Left lung (tissue), 10 donors: Measurements from ENCODE around the gene TIMM22. TPM values are rescaled to one million over a fixed set of nuclear protein-coding genes. Genes with fewer than 3 reads are reported as not detected.
"Not testable (repeated sequence)": the region's sequence is repeated elsewhere in the genome, so short reads cannot be mapped to it uniquely, and the experiment has no call there.

Experiments
- ATAC-seq: fragments of 200-7000 bp; cut with Tn5 transposase; one replicate; pipeline ENCODE4 v1.9.1; 2020; ENCODE audit warnings: moderate library complexity
- DNase-seq, 4 donors: peaks; one replicate each; pipeline ENCODE4 v3.0.0-alpha.2; 2013 to 2020
- H3K27ac ChIP-seq, 2 donors: fragments of 200-600 bp; sonication (generic) in 1 of 2; one replicate each; pipeline versions ENCODE4 v1.5.0 to v1.8.0; 2020 to 2021
- H3K27me3 ChIP-seq, 2 donors: fragments of 200-600 bp; sonication (generic) in 1 of 2; one replicate each; pipeline versions ENCODE4 v1.5.0 to v1.8.0; 2020 to 2021
- H3K36me3 ChIP-seq, 2 donors: fragments of 200-600 bp; sonication (generic) in 1 of 2; one replicate each; pipeline versions ENCODE4 v1.5.0 to v1.8.0; 2020 to 2021
- H3K4me1 ChIP-seq, 2 donors: fragments of 200-600 bp; one replicate each; pipeline ENCODE4 v1.8.0; 2021
- H3K4me3 ChIP-seq, 2 donors: fragments of 200-600 bp; sonication (generic) in 1 of 2; one replicate each; pipeline versions ENCODE4 v1.5.0 to v1.8.0; 2020 to 2021; ENCODE audit warnings: mild to moderate bottlenecking in 1 of 2
- H3K9me3 ChIP-seq, 2 donors: fragments of 200-600 bp; sonication (generic) in 1 of 2; one replicate each; pipeline versions ENCODE4 v1.5.0 to v1.8.0; 2020 to 2021
- intact Hi-C, 2 donors: fragments of 100-400 bp; cut with DNase I; formaldehyde crosslinking; loops; one replicate each; pipeline versions ENCODE4 v1.11.2 to v1.14.2; 2022
- polyA plus RNA-seq, 6 donors: library from polyadenylated mRNA; unstranded; fragments of 120-200 nt; gene quantifications; one replicate each; pipeline ENCODE4 v1.2.1, GENCODE V29; 2013; ENCODE audit not compliant: insufficient read length in 6 of 6
- total RNA-seq, 2 donors: library from RNA; stranded (reverse); fragmentation: NEBNext Ultra II Directional; extraction: Animal tissue kit (Norgen Biotek cat#: 25700); gene quantifications; one replicate each; pipeline ENCODE4 v1.2.1, GENCODE V29; 2021
- TF ChIP-seq, protein P1 (sequence below), 2 donors: fragments of 200-600 bp; sonication (generic) in 1 of 2; IDR thresholded peaks; one replicate each; pipeline versions ENCODE4 v1.5.0 to v1.8.0; 2021; ENCODE audit warnings: antibody characterized with exemption in 2 of 2
- donor health status: DM: no; HTN: yes; CAD: no.
- donor health status: DM: no; HTN: no; CAD: no.

Gene TIMM22
- total and polyA plus RNA-seq, 8 donors, result 10.6 to 18.4 (median 15.4) TPM

DNA sequence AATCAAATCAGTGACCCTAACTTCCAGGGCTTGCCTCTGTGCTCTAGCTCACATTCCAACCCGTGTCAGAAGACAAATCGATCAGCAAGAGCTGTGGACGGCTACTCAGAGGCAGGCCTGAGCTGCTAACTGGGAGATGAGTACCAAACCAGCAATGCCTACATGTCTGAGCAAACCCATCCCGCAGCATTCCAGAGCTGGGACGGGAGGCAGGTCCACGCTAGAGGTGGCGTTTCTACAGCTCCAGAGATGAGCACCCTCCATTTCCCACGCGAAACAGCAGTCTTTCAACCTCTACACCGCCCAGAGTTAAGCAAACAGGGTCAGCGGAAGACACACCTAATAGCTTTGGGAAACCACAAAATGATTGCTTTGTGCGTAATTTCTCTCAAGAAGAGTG lies 23.9 kb upstream of the TIMM22 start:
- no peak overlapping the region for H3K27ac ChIP-seq
- H3K36me3 ChIP-seq, result no peaks in the 10 kb centered on the region
- peaks cover 0 to 33% of the 10 kb centered on the region in 2 donors for H3K27me3 ChIP-seq
- H3K4me3 ChIP-seq, result no peak overlapping the region
- ATAC-seq (no peak), DNase-seq (no peak)
- intact Hi-C loops, result loop anchor here in 1 of 2 donors (10.0 kb wide), 1 partner anchor 68 kb away; no protein-coding TSS in a partner anchor
- TF ChIP-seq, protein P1, sequence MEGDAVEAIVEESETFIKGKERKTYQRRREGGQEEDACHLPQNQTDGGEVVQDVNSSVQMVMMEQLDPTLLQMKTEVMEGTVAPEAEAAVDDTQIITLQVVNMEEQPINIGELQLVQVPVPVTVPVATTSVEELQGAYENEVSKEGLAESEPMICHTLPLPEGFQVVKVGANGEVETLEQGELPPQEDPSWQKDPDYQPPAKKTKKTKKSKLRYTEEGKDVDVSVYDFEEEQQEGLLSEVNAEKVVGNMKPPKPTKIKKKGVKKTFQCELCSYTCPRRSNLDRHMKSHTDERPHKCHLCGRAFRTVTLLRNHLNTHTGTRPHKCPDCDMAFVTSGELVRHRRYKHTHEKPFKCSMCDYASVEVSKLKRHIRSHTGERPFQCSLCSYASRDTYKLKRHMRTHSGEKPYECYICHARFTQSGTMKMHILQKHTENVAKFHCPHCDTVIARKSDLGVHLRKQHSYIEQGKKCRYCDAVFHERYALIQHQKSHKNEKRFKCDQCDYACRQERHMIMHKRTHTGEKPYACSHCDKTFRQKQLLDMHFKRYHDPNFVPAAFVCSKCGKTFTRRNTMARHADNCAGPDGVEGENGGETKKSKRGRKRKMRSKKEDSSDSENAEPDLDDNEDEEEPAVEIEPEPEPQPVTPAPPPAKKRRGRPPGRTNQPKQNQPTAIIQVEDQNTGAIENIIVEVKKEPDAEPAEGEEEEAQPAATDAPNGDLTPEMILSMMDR (IDR thresholded peaks at IDR 0.05), result no peak
- peaks cover 0 to 20% of the 10 kb centered on the region in 2 donors for H3K4me1 ChIP-seq
- H3K9me3 ChIP-seq, result no peaks in the 10 kb centered on the region

DNA sequence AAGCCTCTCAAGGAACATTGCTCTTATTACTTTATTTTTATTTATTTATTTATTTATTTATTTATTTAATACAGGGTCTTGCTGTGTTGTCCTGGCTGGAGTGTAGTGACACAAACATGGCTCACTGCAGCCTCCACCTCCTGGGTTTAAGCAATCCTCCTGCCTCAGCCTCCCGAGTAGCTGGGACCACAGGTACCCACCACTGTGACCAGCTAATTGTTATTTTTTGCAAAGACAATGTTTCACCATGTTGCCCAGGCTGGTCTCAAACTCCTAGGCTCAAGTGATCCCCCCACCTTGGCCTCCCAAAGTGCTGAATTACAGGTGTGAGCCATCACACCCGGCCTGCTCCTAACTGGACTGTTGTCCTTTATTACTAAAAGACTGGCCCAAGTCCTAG lies 22.2 kb upstream of the TIMM22 start:
- not testable (repeated sequence) for ATAC-seq, H3K36me3 ChIP-seq, H3K4me3 ChIP-seq, DNase-seq, H3K27ac ChIP-seq, H3K9me3 ChIP-seq
- Histone ChIP-seq H3K4me1 (peaks cover 0 to 28% of the 10 kb centered on the region in 2 donors), H3K27me3 (peaks cover 0 to 36% of the 10 kb centered on the region in 2 donors)
- intact Hi-C loops, result loop anchor here in 1 of 2 donors (5.0 to 10.0 kb wide), 2 partner anchors 70 to 177 kb away; no protein-coding TSS in a partner anchor

DNA sequence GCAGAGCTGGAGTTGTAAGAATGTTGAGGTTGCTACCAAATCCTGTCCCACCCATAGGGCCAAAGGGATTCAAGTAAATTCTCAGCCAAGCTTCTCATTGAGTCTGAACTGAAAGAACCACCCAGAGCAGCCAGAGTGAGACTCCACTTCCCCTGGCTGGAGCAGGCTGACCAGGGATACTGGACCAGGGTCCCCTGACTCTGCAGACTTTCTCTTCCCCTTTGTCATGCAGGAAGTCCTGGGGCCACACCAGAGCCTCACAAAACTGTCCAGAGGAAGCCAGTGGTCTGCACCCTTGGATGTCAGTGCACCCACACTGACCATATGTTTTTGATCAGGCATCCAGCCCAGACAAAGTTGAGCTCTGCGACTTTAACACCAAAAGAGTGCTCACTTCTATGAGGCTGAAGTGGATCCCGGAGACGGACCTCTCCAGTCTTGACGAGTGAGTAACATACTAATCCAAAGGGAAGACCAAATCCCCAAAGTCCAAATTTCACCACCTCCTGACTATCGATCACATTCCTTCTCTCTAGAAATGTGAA lies 21.5 kb upstream of the TIMM22 start:
- intact Hi-C loops, result loop anchor here in 1 of 2 donors (5.0 to 10.0 kb wide), 2 partner anchors 71 to 178 kb away; no protein-coding TSS in a partner anchor
- Histone ChIP-seq H3K36me3 (no peaks in the 10 kb centered on the region), H3K4me3 (no peak overlapping the region), H3K4me1 (peaks cover 3 to 33% of the 10 kb centered on the region in 2 donors), H3K27ac (no peak overlapping the region), H3K9me3 (no peaks in the 10 kb centered on the region), H3K27me3 (peaks cover 0 to 32% of the 10 kb centered on the region in 2 donors)
- no peak for ATAC-seq
- TF ChIP-seq, protein P1 (IDR thresholded peaks at IDR 0.05), result no peak
- no peak for DNase-seq

DNA sequence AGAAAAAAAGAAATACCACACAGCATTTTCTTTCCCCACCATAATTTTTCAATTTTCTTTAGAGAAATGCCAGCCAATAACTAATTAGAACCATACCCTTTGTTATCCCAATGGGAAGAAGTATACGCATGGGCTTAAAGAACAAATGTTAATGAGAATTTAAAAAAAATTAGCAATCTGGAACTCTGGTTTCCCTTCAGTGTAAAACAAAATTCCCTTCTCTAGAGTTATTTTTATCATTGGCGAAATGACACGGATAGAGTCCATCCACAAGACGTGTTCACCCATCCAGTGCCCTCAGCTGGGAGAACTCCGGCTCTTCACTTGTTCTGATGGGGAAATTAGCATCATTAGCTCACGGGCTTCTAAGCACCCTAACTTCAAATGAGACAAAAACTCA lies 20.6 kb upstream of the TIMM22 start:
- H3K27me3 ChIP-seq, result peaks cover 0 to 26% of the 10 kb centered on the region in 2 donors
- intact Hi-C loops, result loop anchor here in 1 of 2 donors (5.0 to 10.0 kb wide), 2 partner anchors 72 to 179 kb away; no protein-coding TSS in a partner anchor
- no peaks in the 10 kb centered on the region for H3K36me3 ChIP-seq
- ATAC-seq, result no peak
- TF ChIP-seq, protein P1 (IDR thresholded peaks at IDR 0.05), result no peak
- H3K27ac ChIP-seq, result no peak overlapping the region
- no peaks in the 10 kb centered on the region for H3K9me3 ChIP-seq
- peaks cover 3 to 42% of the 10 kb centered on the region in 2 donors for H3K4me1 ChIP-seq
- no peak for DNase-seq
- H3K4me3 ChIP-seq, result no peak overlapping the region

DNA sequence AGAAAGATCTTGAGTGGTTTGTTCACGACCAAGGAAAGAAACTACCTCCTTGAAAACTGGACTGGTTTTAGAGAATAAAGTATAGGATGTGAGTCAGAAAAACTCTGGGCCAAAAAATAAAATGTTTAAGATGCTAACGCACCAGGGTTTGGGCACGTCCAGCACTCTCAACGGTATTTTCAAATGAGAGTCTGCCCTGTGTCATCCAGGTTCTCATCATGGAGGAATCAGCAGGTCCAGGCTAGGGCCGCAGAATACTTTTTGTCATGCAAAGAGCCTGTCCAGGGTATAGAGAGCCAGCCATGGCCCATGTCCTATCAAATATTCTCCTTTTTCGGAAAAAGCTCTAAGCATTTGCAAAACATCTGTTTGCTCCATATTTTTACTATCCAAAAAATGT lies 19.8 kb upstream of the TIMM22 start:
- DNase-seq, result no peak
- no peaks in the 10 kb centered on the region for H3K36me3 ChIP-seq
- TF ChIP-seq, protein P1 (IDR thresholded peaks at IDR 0.05), result no peak
- no peaks in the 10 kb centered on the region for H3K9me3 ChIP-seq
- intact Hi-C loops, result loop anchor here in 1 of 2 donors (5.0 to 10.0 kb wide), 2 partner anchors 72 to 180 kb away; no protein-coding TSS in a partner anchor
- peaks cover 0 to 26% of the 10 kb centered on the region in 2 donors for H3K27me3 ChIP-seq
- ATAC-seq, result no peak
- H3K4me3 ChIP-seq, result no peak overlapping the region
- peaks cover 3 to 42% of the 10 kb centered on the region in 2 donors for H3K4me1 ChIP-seq
- H3K27ac ChIP-seq, result no peak overlapping the region
